SK-N-SH (cell line): Measurements from ENCODE around the gene CD59. TPM values are rescaled to one million over a fixed set of nuclear protein-coding genes. Genes with fewer than 3 reads are reported as not detected.

Experiments used
- CTCF ChIA-PET: fragments of 300-600, 350-600 bp; formaldehyde crosslinking; extraction: SDS; loops from one replicate; lab custom pipeline; 2021; lab: Yijun Ruan, JAX
- POLR2A ChIA-PET: fragments of 350-600 bp; sonication (Branson Sonifier 250); formaldehyde crosslinking; extraction: SDS; loops from one replicate; lab custom pipeline; 2020; ENCODE audit warnings: antibody characterized with exemption, inconsistent platforms; lab: Yijun Ruan, JAX
- DNase-seq: peaks from one replicate; pipeline ENCODE4 v3.0.0; 2012
- H2AFZ ChIP-seq: fragments of 200-600 bp; sonication (generic); 2 replicates; pipeline ENCODE4 v1.8.1; 2016; ENCODE audit warnings: antibody characterized with exemption, mild to moderate bottlenecking, low read depth
- H3F3A ChIP-seq: fragments of 200-600 bp; sonication (generic); replicated peaks from 2 replicates; pipeline ENCODE3; 2016; ENCODE audit warnings: antibody characterized with exemption, mild to moderate bottlenecking; ENCODE audit not compliant: insufficient read depth
- H3K27ac ChIP-seq, 2 experiments: fragments of 200-500 bp in 1 of 2; fragments of 200-600 bp in 1 of 2; sonication (Bioruptor generic) in 1 of 2; sonication (generic), shearing (Covaris generic) in 1 of 2; 2 replicates each; pipeline versions ENCODE4 v1.5.1 to v1.6.1; 2014 to 2016; ENCODE audit warnings: low read depth in 2 of 2, inconsistent platforms in 1 of 2, low read length in 1 of 2, mild to moderate bottlenecking in 1 of 2, mixed read lengths in 1 of 2
- H3K27me3 ChIP-seq: fragments of 200-600 bp; sonication (generic), shearing (Covaris generic); 2 replicates; pipeline ENCODE4 v1.6.1; 2016; ENCODE audit warnings: mixed run types; ENCODE audit not compliant: insufficient read depth
- H3K36me3 ChIP-seq, 2 experiments: fragments of 200-500 bp in 1 of 2; fragments of 200-600 bp in 1 of 2; sonication (Bioruptor generic) in 1 of 2; sonication (generic) in 1 of 2; replicated peaks in 1 of 2; 2 replicates each; pipeline versions ENCODE3 to v1.5.1; 2014 to 2016; ENCODE audit warnings: low read length in 1 of 2, mild to moderate bottlenecking in 1 of 2; ENCODE audit not compliant: insufficient read depth in 2 of 2, control insufficient read depth in 1 of 2
- H3K4me1 ChIP-seq, 2 experiments: fragments of 200-500 bp in 1 of 2; fragments of 200-600 bp in 1 of 2; sonication (Bioruptor generic) in 1 of 2; sonication (generic), shearing (Covaris generic) in 1 of 2; 2 replicates each; pipeline versions ENCODE4 v1.5.1 to v1.6.1; 2014 to 2016; ENCODE audit warnings: low read depth in 1 of 2, low read length in 1 of 2, mixed run types in 1 of 2; ENCODE audit not compliant: insufficient read depth in 2 of 2, control insufficient read depth in 1 of 2
- H3K4me2 ChIP-seq: fragments of 200-600 bp; sonication (generic), shearing (Covaris generic); 2 replicates; pipeline ENCODE4 v1.6.1; 2017; ENCODE audit warnings: mixed run types
- H3K4me3 ChIP-seq, 2 experiments: fragments of 200-500 bp in 1 of 2; fragments of 200-600 bp in 1 of 2; sonication (Bioruptor generic) in 1 of 2; sonication (generic), shearing (Covaris generic) in 1 of 2; 2 replicates each; pipeline versions ENCODE4 v1.5.1 to v1.8.1; 2014 to 2016; ENCODE audit warnings: low read depth in 2 of 2, inconsistent platforms in 1 of 2, low read length in 1 of 2, mild to moderate bottlenecking in 1 of 2, mixed read lengths in 1 of 2, moderate library complexity in 1 of 2
- H3K79me2 ChIP-seq: fragments of 200-600 bp; sonication (generic); 2 replicates; pipeline ENCODE4 v1.8.1; 2017; ENCODE audit warnings: mild to moderate bottlenecking; ENCODE audit not compliant: insufficient read depth
- H3K9ac ChIP-seq: fragments of 200-600 bp; sonication (generic); 2 replicates; pipeline ENCODE4 v1.6.1; 2017; ENCODE audit warnings: mixed run types
- H3K9me2 ChIP-seq: fragments of 200-600 bp; sonication (generic); 2 replicates; pipeline ENCODE4 v1.6.1; 2017; ENCODE audit warnings: mixed run types
- H3K9me3 ChIP-seq: fragments of 200-600 bp; sonication (generic); 2 replicates; pipeline ENCODE4 v1.6.1; 2017; ENCODE audit warnings: mixed run types, mild to moderate bottlenecking, moderate library complexity
- H4K20me1 ChIP-seq: fragments of 200-600 bp; sonication (generic); 2 replicates; pipeline ENCODE4 v1.6.1; 2017; ENCODE audit warnings: mild to moderate bottlenecking, mixed run types; ENCODE audit not compliant: insufficient read depth
- EP300 ChIP-seq, 2 experiments: IDR thresholded peaks; 2 replicates each; pipeline versions ENCODE4 v1.4.0 to v1.6.1; 2012; ENCODE audit warnings: borderline replicate concordance in 1 of 2, low read depth in 1 of 2, low read length in 1 of 2
- EZH2phosphoT487 ChIP-seq: fragments of 200-600 bp; sonication (generic); IDR thresholded peaks from 2 replicates; pipeline ENCODE4 v1.6.1; 2017; ENCODE audit warnings: low read depth, mixed run types, mild to moderate bottlenecking, antibody characterized with exemption, moderate library complexity, borderline replicate concordance
- FOSL2 ChIP-seq: IDR thresholded peaks from 2 replicates; pipeline ENCODE4 v1.4.0; 2012; ENCODE audit warnings: low read depth, mild to moderate bottlenecking, moderate library complexity, borderline replicate concordance
- GATA2 ChIP-seq: sonication (generic); formaldehyde crosslinking; IDR thresholded peaks from 2 replicates; pipeline ENCODE4 v1.5.0; 2020; ENCODE audit warnings: mild to moderate bottlenecking, missing genetic modification reagents
- JUND ChIP-seq: IDR thresholded peaks from 2 replicates; pipeline ENCODE4 v1.4.0; 2012
- MEF2A ChIP-seq: IDR thresholded peaks from 2 replicates; pipeline ENCODE4 v1.4.0; 2012; ENCODE audit warnings: low read depth, borderline replicate concordance
- MXI1 ChIP-seq: IDR thresholded peaks from 2 replicates; pipeline ENCODE4 v1.6.1; 2012; ENCODE audit warnings: mild to moderate bottlenecking, low read depth, low read length, improper control_type of control experiment
- NFIC ChIP-seq: IDR thresholded peaks from 2 replicates; pipeline ENCODE4 v1.4.0; 2012; ENCODE audit warnings: borderline replicate concordance
- POLR2AphosphoS5 ChIP-seq: IDR thresholded peaks from 2 replicates; pipeline ENCODE4 v1.6.1; 2012; ENCODE audit warnings: low read depth, low read length
- RAD21 ChIP-seq: IDR thresholded peaks from 2 replicates; pipeline ENCODE4 v1.6.1; 2012; ENCODE audit warnings: mild to moderate bottlenecking, low read length
- RFX5 ChIP-seq: IDR thresholded peaks from 2 replicates; pipeline ENCODE4 v1.6.1; 2012; ENCODE audit warnings: mild to moderate bottlenecking, improper control_type of control experiment, low read length
- RXRA ChIP-seq: IDR thresholded peaks from 2 replicates; pipeline ENCODE4 v1.4.0; 2012; ENCODE audit warnings: low read depth, mild to moderate bottlenecking, borderline replicate concordance
- SIN3A ChIP-seq: IDR thresholded peaks from 2 replicates; pipeline ENCODE4 v1.6.1; 2012; ENCODE audit warnings: low read depth, mild to moderate bottlenecking, low read length, moderate library complexity, borderline replicate concordance
- SMC3 ChIP-seq: IDR thresholded peaks from 2 replicates; pipeline ENCODE4 v1.6.1; 2012; ENCODE audit warnings: low read depth, low read length, improper control_type of control experiment
- TAF1 ChIP-seq: IDR thresholded peaks from 2 replicates; pipeline ENCODE4 v1.6.1; 2012; ENCODE audit warnings: low read depth, mild to moderate bottlenecking, low read length, moderate library complexity, borderline replicate concordance
- TCF12 ChIP-seq: IDR thresholded peaks from 2 replicates; pipeline ENCODE4 v1.4.0; 2012
- TEAD4 ChIP-seq: IDR thresholded peaks from 2 replicates; pipeline ENCODE4 v1.4.0; 2012; ENCODE audit warnings: mild to moderate bottlenecking, borderline replicate concordance; ENCODE audit not compliant: insufficient read depth
- YY1 ChIP-seq: IDR thresholded peaks from 2 replicates; pipeline ENCODE4 v1.4.0; 2012; ENCODE audit warnings: low read depth, mild to moderate bottlenecking
- WGBS: methylation state at CpG from one replicate; pipeline ENCODE4 v1.1.6; 2017; ENCODE audit warnings: low lambda C conversion rate; 5-methylcytosine and 5-hydroxymethylcytosine counted together
- polyA plus RNA-seq, 3 experiments: library from polyadenylated mRNA; depleted of rRNA; stranded (reverse); fragments of >200 nt; gene quantifications; 2 replicates each; pipeline ENCODE4 v1.2.3, GENCODE V29; 2012
- TF ChIP-seq, protein P1 (sequence below): fragments of 150-350 bp; IDR thresholded peaks from 2 replicates; pipeline ENCODE4 v1.6.1; 2017; ENCODE audit warnings: antibody characterized with exemption, low read length, low read depth, borderline replicate concordance
- TF ChIP-seq, protein P2 (sequence below): IDR thresholded peaks from 2 replicates; pipeline ENCODE4; 2012
- TF ChIP-seq, protein P3 (sequence below): IDR thresholded peaks from 2 replicates; pipeline ENCODE4 v1.6.1; 2012; ENCODE audit warnings: mild to moderate bottlenecking, low read depth, low read length, moderate library complexity
- TF ChIP-seq, protein P4 (sequence below): fragments of 200-600 bp; sonication (generic); IDR thresholded peaks from 2 replicates; pipeline ENCODE4 v1.6.1; 2017; ENCODE audit warnings: antibody characterized with exemption, mild to moderate bottlenecking, moderate library complexity
- TF ChIP-seq, protein P5 (sequence below): IDR thresholded peaks from 2 replicates; pipeline ENCODE4 v1.4.0; 2012; ENCODE audit warnings: low read depth

Gene CD59
- polyA plus RNA-seq, 1 of the 3 experiments (the other 2 are of a cell fraction): 616 TPM

DNA sequence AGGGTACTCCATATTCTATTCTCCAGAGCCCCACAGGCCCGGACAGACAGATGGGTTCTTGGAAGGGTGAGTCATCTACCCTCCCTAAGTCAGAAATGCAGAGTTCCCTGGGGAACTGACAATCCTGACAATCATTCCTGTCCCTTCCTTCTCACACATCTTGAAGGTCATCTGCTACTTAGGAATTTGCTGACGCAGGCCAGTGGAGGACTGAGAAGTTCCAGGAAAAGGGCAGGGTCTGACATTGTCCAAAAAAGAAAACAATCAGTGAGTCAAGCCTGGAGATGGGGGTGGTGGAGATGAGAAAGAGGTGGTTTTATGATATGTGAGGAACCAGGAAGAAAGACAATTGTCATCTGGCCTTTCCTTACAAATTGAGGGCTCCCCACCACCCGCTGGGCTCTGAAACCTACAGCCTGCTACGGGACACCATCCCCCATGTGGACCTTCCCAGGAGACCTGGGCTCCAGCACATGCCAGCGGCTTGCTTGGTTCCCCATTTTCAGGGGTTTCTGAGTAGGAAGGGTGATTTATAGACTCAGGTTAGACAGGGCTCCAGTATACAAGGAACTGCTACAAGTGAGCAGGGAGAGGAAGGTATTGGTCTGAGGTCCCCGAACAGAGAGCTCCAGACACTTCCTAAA, 12.9 kb downstream of the CD59 start:
- Histone ChIP-seq H3K9ac (peak overlapping the region; percentile 74), H3K9me3 (no peaks in the 10 kb centered on the region), H3K27me3 (no peaks in the 10 kb centered on the region), H4K20me1 (peaks cover 61% of the 10 kb centered on the region), H3K36me3 (peaks cover 20 to 36% of the 10 kb centered on the region in 2 experiments), H3K4me3 (no peak overlapping the region), H3K4me2 (peak overlapping the region; percentile 23), H3K79me2 (peaks cover 100% of the 10 kb centered on the region), H3F3A (peaks cover 61% of the 10 kb centered on the region), H3K27ac (peak overlapping the region; percentile 40 to 98; a peak in 3 of 4 replicates), H2AFZ (no peak overlapping the region), H3K4me1 (peaks cover 0 to 48% of the 10 kb centered on the region in 2 experiments), H3K9me2 (no peaks in the 10 kb centered on the region)
- no peak for DNase-seq
- CTCF ChIA-PET: interaction anchor here (0.8 to 1.7 kb wide), 2 partner anchors 31 to 106 kb away, joined by 3 to 4 read pairs; no protein-coding TSS in a partner anchor
- WGBS: 63% methylated on average over 6 of the region's 6 CpGs
- POLR2A ChIA-PET: no interaction called here
- TF ChIP-seq POLR2AphosphoS5 (no peak), GATA2 (CRISPR knock-in tag) (no peak), EZH2phosphoT487 (no peak), MEF2A (no peak), NFIC (no peak; the same call in 1 of the 2 replicates), SMC3 (no peak), MXI1 (no peak), TEAD4 (peak; percentile 46; the same call in 1 of the 2 replicates), TAF1 (no peak), EP300 (IDR thresholded peaks at IDR 0.05; ENCODE audit: borderline replicate concordance in 1 of 2, low read depth in 1 of 2, low read length in 1 of 2) (peak in 1 of 2 experiments; percentile 22; a peak in 1 of 4 replicates), RFX5 (no peak), YY1 (no peak), FOSL2 (peak; percentile 73), RAD21 (no peak), JUND (peak; percentile 63), SIN3A (no peak), TCF12 (peak; percentile 78), RXRA (peak; percentile 21; the same call in 1 of the 2 replicates)
- TF ChIP-seq, protein P1, sequence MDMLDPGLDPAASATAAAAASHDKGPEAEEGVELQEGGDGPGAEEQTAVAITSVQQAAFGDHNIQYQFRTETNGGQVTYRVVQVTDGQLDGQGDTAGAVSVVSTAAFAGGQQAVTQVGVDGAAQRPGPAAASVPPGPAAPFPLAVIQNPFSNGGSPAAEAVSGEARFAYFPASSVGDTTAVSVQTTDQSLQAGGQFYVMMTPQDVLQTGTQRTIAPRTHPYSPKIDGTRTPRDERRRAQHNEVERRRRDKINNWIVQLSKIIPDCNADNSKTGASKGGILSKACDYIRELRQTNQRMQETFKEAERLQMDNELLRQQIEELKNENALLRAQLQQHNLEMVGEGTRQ: no peak
- TF ChIP-seq, protein P2, sequence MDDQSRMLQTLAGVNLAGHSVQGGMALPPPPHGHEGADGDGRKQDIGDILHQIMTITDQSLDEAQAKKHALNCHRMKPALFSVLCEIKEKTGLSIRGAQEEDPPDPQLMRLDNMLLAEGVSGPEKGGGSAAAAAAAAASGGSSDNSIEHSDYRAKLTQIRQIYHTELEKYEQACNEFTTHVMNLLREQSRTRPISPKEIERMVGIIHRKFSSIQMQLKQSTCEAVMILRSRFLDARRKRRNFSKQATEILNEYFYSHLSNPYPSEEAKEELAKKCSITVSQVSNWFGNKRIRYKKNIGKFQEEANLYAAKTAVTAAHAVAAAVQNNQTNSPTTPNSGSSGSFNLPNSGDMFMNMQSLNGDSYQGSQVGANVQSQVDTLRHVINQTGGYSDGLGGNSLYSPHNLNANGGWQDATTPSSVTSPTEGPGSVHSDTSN: peak; percentile 91
- TF ChIP-seq, protein P3, sequence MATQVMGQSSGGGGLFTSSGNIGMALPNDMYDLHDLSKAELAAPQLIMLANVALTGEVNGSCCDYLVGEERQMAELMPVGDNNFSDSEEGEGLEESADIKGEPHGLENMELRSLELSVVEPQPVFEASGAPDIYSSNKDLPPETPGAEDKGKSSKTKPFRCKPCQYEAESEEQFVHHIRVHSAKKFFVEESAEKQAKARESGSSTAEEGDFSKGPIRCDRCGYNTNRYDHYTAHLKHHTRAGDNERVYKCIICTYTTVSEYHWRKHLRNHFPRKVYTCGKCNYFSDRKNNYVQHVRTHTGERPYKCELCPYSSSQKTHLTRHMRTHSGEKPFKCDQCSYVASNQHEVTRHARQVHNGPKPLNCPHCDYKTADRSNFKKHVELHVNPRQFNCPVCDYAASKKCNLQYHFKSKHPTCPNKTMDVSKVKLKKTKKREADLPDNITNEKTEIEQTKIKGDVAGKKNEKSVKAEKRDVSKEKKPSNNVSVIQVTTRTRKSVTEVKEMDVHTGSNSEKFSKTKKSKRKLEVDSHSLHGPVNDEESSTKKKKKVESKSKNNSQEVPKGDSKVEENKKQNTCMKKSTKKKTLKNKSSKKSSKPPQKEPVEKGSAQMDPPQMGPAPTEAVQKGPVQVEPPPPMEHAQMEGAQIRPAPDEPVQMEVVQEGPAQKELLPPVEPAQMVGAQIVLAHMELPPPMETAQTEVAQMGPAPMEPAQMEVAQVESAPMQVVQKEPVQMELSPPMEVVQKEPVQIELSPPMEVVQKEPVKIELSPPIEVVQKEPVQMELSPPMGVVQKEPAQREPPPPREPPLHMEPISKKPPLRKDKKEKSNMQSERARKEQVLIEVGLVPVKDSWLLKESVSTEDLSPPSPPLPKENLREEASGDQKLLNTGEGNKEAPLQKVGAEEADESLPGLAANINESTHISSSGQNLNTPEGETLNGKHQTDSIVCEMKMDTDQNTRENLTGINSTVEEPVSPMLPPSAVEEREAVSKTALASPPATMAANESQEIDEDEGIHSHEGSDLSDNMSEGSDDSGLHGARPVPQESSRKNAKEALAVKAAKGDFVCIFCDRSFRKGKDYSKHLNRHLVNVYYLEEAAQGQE: no peak
- TF ChIP-seq, protein P4, sequence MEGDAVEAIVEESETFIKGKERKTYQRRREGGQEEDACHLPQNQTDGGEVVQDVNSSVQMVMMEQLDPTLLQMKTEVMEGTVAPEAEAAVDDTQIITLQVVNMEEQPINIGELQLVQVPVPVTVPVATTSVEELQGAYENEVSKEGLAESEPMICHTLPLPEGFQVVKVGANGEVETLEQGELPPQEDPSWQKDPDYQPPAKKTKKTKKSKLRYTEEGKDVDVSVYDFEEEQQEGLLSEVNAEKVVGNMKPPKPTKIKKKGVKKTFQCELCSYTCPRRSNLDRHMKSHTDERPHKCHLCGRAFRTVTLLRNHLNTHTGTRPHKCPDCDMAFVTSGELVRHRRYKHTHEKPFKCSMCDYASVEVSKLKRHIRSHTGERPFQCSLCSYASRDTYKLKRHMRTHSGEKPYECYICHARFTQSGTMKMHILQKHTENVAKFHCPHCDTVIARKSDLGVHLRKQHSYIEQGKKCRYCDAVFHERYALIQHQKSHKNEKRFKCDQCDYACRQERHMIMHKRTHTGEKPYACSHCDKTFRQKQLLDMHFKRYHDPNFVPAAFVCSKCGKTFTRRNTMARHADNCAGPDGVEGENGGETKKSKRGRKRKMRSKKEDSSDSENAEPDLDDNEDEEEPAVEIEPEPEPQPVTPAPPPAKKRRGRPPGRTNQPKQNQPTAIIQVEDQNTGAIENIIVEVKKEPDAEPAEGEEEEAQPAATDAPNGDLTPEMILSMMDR: no peak
- TF ChIP-seq, protein P5, sequence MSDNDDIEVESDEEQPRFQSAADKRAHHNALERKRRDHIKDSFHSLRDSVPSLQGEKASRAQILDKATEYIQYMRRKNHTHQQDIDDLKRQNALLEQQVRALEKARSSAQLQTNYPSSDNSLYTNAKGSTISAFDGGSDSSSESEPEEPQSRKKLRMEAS: no peak
